Mammary epithelial cell (primary cell): Measurements from ENCODE around the gene PIP4K2A.
"Not testable (repeated sequence)": the region's sequence is repeated elsewhere in the genome, so short reads cannot be mapped to it uniquely, and the experiment has no call there.

Experiments
- EZH2 ChIP-seq: IDR thresholded peaks from 2 replicates; pipeline ENCODE4 v1.6.1; 2012; ENCODE audit warnings: low read length, inconsistent platforms, borderline replicate concordance
- TF ChIP-seq, protein P1 (sequence below), 2 donors: IDR thresholded peaks in 1 of 2; conservative IDR thresholded peaks in 1 of 2; 2 replicates each; pipeline ENCODE4 v1.5.1; 2011 to 2012; ENCODE audit warnings: inconsistent platforms in 2 of 2, low read length in 2 of 2, mild to moderate bottlenecking in 2 of 2, control low read depth in 1 of 2, low read depth in 1 of 2; ENCODE audit not compliant: insufficient read depth in 1 of 2; ENCODE audit errors: extremely low read depth in 1 of 2

DNA sequence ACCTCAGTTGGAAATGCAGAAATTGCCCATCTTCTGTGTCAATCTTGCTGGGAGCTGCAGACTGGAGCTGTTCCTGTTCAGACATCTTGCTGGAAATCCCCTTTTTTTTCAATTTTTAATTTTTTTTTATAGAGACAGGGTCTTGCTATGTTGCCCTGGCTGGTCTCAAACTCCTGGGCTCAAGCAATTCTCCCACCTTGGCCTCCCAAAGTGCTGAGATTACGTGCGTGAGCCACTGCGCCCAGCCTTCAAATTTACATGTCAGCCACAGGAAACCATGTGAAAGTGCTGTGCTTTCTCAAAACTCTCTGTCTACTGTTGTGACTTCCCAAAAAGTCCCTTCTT, 200.0 kb downstream of the PIP4K2A start:
- TF ChIP-seq, protein P1, sequence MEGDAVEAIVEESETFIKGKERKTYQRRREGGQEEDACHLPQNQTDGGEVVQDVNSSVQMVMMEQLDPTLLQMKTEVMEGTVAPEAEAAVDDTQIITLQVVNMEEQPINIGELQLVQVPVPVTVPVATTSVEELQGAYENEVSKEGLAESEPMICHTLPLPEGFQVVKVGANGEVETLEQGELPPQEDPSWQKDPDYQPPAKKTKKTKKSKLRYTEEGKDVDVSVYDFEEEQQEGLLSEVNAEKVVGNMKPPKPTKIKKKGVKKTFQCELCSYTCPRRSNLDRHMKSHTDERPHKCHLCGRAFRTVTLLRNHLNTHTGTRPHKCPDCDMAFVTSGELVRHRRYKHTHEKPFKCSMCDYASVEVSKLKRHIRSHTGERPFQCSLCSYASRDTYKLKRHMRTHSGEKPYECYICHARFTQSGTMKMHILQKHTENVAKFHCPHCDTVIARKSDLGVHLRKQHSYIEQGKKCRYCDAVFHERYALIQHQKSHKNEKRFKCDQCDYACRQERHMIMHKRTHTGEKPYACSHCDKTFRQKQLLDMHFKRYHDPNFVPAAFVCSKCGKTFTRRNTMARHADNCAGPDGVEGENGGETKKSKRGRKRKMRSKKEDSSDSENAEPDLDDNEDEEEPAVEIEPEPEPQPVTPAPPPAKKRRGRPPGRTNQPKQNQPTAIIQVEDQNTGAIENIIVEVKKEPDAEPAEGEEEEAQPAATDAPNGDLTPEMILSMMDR (conservative IDR thresholded peaks at IDR 0.05 in 1 of 2, IDR thresholded peaks at IDR 0.05 in 1 of 2; ENCODE audit: extremely low read depth in 1 of 2, insufficient read depth in 1 of 2, low read depth in 1 of 2, low read length in 2 of 2), result not testable (repeated sequence)
- not testable (repeated sequence) for TF ChIP-seq EZH2
